Endothelial cell (in vitro differentiated cells): ENCODE results near the gene NBPF11. TPM values are rescaled to one million over a fixed set of nuclear protein-coding genes. Genes with fewer than 3 reads are reported as not detected.
A peak's percentile ranks its signal among the peaks of the same experiment; 100 is the strongest.
"Not testable (repeated sequence)": the region's sequence is repeated elsewhere in the genome, so short reads cannot be mapped to it uniquely, and the experiment has no call there.

Experiments used
- DNase-seq: peaks from one replicate; pipeline ENCODE4 v3.0.0; 2021; ENCODE audit warnings: low spot score
- H3K27ac Mint-ChIP-seq: one replicate; pipeline ENCODE4 v1.8.0; 2021; ENCODE audit warnings: mixed read lengths, inconsistent platforms; ENCODE audit not compliant: unreplicated experiment
- H3K27me3 Mint-ChIP-seq: one replicate; pipeline ENCODE4 v1.8.0; 2021; ENCODE audit warnings: mild to moderate bottlenecking, moderate library complexity, mixed read lengths, inconsistent platforms; ENCODE audit not compliant: unreplicated experiment
- H3K36me3 Mint-ChIP-seq: one replicate; pipeline ENCODE4 v1.8.0; 2021; ENCODE audit warnings: mild to moderate bottlenecking, low read depth, mixed read lengths, inconsistent platforms; ENCODE audit not compliant: unreplicated experiment
- H3K4me1 Mint-ChIP-seq: one replicate; pipeline ENCODE4 v1.8.0; 2021; ENCODE audit warnings: mild to moderate bottlenecking, mixed read lengths, inconsistent platforms; ENCODE audit not compliant: unreplicated experiment
- H3K4me3 Mint-ChIP-seq: one replicate; pipeline ENCODE4 v1.8.0; 2021; ENCODE audit warnings: mild to moderate bottlenecking, mixed read lengths, inconsistent platforms; ENCODE audit not compliant: unreplicated experiment
- H3K9me3 Mint-ChIP-seq: one replicate; pipeline ENCODE4 v1.8.0; 2021; ENCODE audit warnings: mixed read lengths, inconsistent platforms; ENCODE audit not compliant: unreplicated experiment
- total RNA-seq: library from RNA; stranded (reverse); fragmentation: NEBNext Ultra II Directional; extraction: Animal tissue kit (Norgen Biotek cat#: 25700); gene quantifications from one replicate; pipeline ENCODE4 v1.2.1, GENCODE V29; 2021; ENCODE audit not compliant: unreplicated experiment
- TF ChIP-seq, protein P1 (sequence below): fragments of 200-600 bp; sonication (generic); IDR thresholded peaks from one replicate; pipeline ENCODE4 v1.5.0; 2021; ENCODE audit warnings: antibody characterized with exemption; ENCODE audit not compliant: unreplicated experiment

NBPF11 gene
- total RNA-seq, 1 donor from 2014 or later: 26.9 TPM

GRCh38 chr1:148160048-148160342, 7.9 kb upstream of the NBPF11 start:
- H3K27me3 Mint-ChIP-seq: peaks cover 11% of the 10 kb centered on the region
- TF ChIP-seq, protein P1, sequence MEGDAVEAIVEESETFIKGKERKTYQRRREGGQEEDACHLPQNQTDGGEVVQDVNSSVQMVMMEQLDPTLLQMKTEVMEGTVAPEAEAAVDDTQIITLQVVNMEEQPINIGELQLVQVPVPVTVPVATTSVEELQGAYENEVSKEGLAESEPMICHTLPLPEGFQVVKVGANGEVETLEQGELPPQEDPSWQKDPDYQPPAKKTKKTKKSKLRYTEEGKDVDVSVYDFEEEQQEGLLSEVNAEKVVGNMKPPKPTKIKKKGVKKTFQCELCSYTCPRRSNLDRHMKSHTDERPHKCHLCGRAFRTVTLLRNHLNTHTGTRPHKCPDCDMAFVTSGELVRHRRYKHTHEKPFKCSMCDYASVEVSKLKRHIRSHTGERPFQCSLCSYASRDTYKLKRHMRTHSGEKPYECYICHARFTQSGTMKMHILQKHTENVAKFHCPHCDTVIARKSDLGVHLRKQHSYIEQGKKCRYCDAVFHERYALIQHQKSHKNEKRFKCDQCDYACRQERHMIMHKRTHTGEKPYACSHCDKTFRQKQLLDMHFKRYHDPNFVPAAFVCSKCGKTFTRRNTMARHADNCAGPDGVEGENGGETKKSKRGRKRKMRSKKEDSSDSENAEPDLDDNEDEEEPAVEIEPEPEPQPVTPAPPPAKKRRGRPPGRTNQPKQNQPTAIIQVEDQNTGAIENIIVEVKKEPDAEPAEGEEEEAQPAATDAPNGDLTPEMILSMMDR: no peak
- no peak for DNase-seq
- peaks cover 24% of the 10 kb centered on the region for H3K4me1 Mint-ChIP-seq
- H3K9me3 Mint-ChIP-seq: no peaks in the 10 kb centered on the region
- H3K36me3 Mint-ChIP-seq: peaks cover 13% of the 10 kb centered on the region
- H3K4me3 Mint-ChIP-seq: no peak overlapping the region
- peak overlapping the region; percentile 52 for H3K27ac Mint-ChIP-seq

DNA sequence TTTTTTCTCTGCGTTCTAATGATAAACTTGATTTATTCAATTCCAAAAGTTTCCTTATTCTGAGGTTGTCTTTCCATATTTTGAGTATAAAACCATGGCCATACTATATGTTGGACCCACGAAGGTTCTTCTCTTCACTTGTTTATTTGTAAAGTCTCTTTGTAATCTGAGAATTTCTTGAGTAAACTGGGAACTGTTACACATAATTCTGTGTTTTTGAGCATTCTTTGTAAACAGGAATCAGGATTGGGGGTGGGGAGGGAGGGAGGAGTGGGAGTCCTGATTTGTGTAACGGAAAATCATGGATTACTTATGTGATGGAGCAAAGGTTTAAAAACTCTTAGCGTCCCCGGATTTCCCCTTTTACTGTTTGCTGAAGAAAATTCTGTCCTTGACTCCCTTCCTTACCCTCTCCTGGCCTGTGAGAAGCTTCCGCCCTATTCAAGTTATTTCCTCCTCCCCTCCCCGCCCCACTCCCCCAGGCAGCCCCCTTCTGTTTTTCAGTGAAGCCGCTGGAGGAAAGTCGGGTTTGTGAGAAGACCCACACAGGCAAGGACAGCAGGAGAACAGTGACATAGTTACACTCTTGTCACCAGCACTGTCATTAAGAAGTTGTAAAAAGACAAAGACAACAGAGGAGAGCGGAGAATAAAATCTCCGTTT, 6.4 kb upstream of the NBPF11 start:
- Mint-ChIP-seq H3K9me3 (no peaks in the 10 kb centered on the region), H3K36me3 (peaks cover 13% of the 10 kb centered on the region), H3K4me3 (peak overlapping the region; percentile 82), H3K27ac (peak overlapping the region; percentile 99), H3K27me3 (peaks cover 11% of the 10 kb centered on the region), H3K4me1 (peaks cover 24% of the 10 kb centered on the region)
- TF ChIP-seq, protein P1: no peak
- DNase-seq: no peak

- peak overlapping the region; percentile 99 for H3K27ac Mint-ChIP-seq
- peaks cover 13% of the 10 kb centered on the region for H3K36me3 Mint-ChIP-seq
- peaks cover 24% of the 10 kb centered on the region for H3K4me1 Mint-ChIP-seq
- not testable (repeated sequence) for H3K9me3 Mint-ChIP-seq, DNase-seq
- peaks cover 11% of the 10 kb centered on the region for H3K27me3 Mint-ChIP-seq
- peak overlapping the region; percentile 82 for H3K4me3 Mint-ChIP-seq
These were observed 5.7 kb upstream of the NBPF11 start for GRCh38 chr1:148157803-148158202.

DNA sequence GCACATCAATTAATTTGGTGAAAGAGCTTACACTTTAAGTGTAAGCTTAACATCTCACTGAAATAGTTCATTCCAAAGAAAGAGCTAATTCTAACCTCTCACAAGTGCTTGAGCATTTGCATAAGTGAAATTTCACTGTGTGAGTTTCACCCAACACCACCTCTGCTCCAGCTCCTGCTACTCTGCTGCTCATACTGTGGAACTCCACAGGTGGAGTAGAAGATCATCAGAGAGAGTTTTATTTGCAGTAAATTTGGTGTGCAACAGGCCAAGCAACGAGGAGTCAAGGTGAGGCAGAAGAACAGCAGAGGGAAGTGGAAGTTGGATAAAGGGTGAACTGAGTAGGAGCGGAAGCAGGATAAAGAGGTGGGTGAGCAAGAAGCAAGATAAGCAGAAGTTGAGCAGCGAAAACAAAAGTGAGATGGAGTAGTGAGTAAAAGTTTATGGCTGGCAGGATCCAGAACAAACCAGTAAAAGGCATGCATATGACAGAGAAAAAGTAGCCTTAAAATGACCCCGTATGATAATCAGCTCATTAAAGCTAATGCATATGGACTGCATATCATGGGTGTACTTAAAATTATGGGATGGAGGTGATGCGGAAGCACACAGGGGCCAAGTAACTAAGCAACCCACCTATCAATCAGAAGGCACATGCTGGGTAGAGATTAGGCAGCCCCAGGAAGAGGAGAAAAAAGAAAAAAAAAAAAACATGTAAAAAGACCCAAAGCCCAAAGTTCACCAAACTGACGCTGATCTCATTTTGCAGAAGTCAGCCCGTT, 3.6 kb upstream of the NBPF11 start:
- Mint-ChIP-seq H3K36me3 (peaks cover 13% of the 10 kb centered on the region), H3K27ac (peak overlapping the region; percentile 86), H3K4me1 (peaks cover 24% of the 10 kb centered on the region)
- not testable (repeated sequence) for H3K27me3 Mint-ChIP-seq, H3K9me3 Mint-ChIP-seq, H3K4me3 Mint-ChIP-seq, DNase-seq

DNA sequence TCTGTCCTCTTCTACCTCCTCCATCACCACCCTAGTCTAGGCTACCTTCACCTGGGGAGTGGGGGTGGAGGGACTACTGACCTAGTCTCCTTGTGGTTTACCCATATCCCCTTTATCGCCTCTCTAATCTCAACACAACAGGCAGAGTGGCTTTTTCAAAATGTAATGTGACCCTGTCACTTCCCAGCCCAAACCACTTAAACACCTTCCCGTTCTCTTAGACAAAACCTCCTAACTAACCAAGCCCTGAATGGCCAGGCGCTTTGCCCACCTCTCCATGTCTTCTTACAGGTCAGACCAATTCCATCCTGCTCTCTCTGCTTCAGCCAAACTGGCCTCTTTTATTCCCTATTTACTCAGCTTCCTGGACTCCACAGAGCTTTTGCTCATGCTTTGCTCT, 714 bp upstream of the NBPF11 start:
- not testable (repeated sequence) for DNase-seq, H3K4me1 Mint-ChIP-seq, H3K27me3 Mint-ChIP-seq, H3K9me3 Mint-ChIP-seq, H3K36me3 Mint-ChIP-seq
- Mint-ChIP-seq H3K4me3 (peak overlapping the region; percentile 71), H3K27ac (peak overlapping the region; percentile 74)

DNA sequence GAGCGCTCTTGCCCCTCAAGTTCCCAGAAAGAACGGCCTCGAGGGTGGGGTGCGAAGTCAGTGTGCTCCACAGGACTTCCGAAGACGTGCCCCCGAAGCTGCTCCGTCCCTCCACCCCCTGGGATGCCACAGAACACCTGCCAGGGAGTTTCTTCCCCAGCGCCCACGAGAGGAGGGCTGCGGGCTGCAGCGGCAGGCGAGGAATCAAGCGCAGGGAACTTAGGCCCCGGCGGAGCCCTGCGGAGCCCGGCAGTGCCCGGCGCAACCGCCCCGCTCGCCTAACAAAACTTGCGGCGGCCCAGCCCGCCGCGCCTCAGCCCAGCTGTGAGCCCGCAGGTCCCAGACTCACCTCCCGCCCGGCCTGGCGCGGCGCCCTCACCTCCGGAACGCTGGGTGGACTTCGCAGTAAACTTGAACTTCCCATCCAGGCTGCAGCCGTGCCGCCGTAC, 686 bp downstream of the NBPF11 start:
- not testable (repeated sequence) for DNase-seq, H3K36me3 Mint-ChIP-seq, H3K27me3 Mint-ChIP-seq, H3K4me1 Mint-ChIP-seq, H3K9me3 Mint-ChIP-seq, H3K27ac Mint-ChIP-seq
- H3K4me3 Mint-ChIP-seq: peak overlapping the region; percentile 97

DNA sequence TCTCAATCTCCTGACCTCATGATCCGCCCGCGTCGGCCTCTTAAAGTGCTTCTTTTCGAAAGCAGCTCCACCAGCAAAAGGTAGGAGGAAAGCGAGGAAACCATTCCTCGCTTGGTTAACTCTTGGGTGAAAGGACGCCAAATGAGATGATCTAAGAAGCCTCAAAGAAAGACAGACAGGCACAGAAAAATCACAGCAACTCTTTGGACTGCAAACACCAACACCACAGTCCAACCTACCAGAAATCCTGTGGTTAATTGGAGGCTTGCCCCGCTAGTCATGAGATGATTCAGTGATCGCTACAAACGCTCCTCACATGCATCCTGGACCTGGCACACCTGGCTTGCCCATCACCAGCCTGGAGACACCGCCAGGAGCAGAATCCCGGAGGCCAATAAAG, 1.1 kb downstream of the NBPF11 start:
- not testable (repeated sequence) for DNase-seq, H3K4me1 Mint-ChIP-seq, H3K27me3 Mint-ChIP-seq, H3K36me3 Mint-ChIP-seq, H3K9me3 Mint-ChIP-seq, H3K27ac Mint-ChIP-seq
- peak overlapping the region; percentile 94 for H3K4me3 Mint-ChIP-seq

DNA sequence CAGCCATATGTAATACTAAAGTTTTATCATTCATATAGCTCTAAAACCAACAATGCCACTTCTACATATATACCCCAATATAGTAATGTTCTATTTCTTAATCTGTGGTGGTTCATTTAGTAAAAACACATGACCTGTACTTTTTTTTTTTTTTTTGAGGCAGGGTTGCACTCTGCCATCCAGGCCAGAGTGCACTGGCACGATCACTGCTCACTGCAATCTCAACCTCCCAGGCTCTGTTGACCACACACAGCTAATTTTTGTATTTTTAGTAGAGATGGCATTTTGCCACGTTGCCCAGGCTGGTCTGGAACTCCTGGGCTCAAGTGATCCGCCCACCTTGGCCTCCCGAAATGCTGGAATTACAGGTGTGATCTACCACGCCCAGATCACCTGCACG, 2.1 kb downstream of the NBPF11 start:
- not testable (repeated sequence) for H3K9me3 Mint-ChIP-seq, H3K27me3 Mint-ChIP-seq, H3K4me1 Mint-ChIP-seq, DNase-seq, H3K4me3 Mint-ChIP-seq, H3K36me3 Mint-ChIP-seq, H3K27ac Mint-ChIP-seq

GRCh38 chr1:148149050-148149815, 2.8 kb downstream of the NBPF11 start:
- H3K9me3 Mint-ChIP-seq, H3K4me3 Mint-ChIP-seq, H3K27ac Mint-ChIP-seq, H3K27me3 Mint-ChIP-seq, DNase-seq, H3K4me1 Mint-ChIP-seq, H3K36me3 Mint-ChIP-seq: not testable (repeated sequence)
